HG02870 (cell line): ENCODE measurements around the gene NPPB.

ENCODE experiments used
- ATAC-seq: cut with Tn5 transposase; IDR thresholded peaks from one replicate; pipeline ENCODE4 v1.9.1; 2021; ENCODE audit warnings: mild to moderate bottlenecking, moderate library complexity; ENCODE audit not compliant: unreplicated experiment

The NPPB gene

DNA sequence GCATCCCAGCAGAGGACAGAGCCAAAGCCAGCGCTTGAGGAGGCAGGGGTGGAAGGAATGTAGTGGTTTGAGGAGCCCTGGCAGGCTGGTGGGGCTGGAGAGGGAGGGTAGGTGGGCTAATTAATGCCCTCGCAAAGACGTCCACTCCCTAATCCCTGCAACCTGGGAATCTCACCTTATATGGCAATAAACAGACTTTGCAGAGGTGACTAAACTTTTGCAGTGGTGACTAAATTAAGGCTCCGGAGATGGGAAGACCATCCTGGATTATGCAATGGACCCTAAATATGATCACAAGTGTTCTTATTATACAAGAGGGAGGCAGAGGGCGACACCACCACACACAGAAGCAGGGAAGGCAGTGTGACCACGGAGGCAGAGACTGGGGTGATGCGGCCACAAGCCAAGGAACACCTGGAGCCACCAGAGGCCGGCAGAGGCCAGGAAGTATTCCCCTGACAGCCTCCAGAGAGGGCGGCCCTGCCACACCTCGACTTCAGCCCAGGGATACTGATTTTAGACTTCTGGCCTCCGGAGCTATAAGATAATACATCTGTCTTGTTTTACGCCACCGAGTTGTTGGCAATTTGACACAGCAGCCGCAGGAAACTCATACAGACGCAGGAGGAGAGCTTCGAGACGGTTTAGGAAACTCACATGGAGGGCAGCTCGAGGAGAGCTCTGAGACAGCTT lies 23.1 kb upstream of the NPPB start:
- ATAC-seq: no peak

DNA sequence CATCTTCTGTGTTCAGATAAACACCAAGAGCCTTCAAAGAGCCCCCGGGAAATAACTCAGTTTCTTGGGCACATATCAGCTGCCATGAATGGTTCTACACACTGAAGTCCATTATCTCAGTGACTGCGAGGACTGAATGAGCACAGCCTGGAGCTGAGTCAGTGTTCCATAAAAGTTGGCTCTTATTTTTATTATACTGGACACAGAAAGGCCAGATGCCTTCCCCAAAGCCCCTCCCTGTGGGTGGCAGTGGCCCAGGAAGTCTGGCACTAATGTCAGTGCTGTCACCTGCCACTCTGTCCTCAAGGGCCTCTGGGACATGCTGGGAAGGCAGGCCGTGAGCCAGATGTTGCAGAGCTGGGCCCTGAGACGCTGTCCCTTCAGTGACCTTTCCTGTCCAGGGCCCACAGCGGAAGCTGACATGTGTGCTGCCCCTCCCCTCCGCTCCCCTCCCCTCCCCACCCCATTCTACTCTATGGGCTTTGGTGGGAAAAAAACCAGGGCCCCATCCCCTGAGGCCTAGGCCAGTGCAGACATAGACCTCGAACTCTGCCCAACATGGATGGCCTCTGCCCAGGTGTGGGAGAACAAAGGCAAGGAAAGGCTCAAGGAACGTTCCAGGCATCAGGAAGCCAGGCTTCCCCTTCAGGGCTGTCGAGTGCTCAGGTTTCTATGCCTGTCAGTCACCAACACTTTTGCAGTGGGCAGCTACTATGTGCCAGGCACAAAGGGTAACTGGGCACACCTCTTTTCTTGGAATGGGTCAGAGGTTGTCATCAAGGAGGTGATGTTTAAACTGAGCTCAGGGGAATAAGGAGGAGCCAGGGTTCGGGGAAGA lies 22.4 kb upstream of the NPPB start:
- ATAC-seq: no peak

DNA sequence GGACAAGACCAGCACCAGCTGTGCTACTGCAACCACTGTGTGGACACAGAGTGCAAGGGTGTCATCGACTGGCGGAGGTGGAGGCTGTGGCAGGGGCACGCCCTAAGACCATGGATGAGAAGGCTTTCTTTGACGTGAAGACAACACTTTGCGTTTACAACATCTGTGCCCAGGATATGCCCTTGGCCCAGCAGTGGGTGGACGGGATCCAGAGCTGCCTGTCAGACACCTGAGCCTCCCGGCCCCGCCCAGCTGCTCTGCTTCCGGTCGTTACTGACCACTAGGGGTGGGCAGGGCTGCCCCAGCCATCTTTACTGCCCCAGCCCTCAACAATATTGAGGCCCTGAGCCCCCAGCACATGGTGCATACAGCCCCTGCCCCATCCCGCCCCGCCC lies 21.4 kb upstream of the NPPB start:
- ATAC-seq: no peak

GRCh38 chr1:11879311-11880180 lies 20.8 kb upstream of the NPPB start:
- ATAC-seq: no peak

GRCh38 chr1:11878891-11879190 lies 20.1 kb upstream of the NPPB start:
- ATAC-seq: no peak

DNA sequence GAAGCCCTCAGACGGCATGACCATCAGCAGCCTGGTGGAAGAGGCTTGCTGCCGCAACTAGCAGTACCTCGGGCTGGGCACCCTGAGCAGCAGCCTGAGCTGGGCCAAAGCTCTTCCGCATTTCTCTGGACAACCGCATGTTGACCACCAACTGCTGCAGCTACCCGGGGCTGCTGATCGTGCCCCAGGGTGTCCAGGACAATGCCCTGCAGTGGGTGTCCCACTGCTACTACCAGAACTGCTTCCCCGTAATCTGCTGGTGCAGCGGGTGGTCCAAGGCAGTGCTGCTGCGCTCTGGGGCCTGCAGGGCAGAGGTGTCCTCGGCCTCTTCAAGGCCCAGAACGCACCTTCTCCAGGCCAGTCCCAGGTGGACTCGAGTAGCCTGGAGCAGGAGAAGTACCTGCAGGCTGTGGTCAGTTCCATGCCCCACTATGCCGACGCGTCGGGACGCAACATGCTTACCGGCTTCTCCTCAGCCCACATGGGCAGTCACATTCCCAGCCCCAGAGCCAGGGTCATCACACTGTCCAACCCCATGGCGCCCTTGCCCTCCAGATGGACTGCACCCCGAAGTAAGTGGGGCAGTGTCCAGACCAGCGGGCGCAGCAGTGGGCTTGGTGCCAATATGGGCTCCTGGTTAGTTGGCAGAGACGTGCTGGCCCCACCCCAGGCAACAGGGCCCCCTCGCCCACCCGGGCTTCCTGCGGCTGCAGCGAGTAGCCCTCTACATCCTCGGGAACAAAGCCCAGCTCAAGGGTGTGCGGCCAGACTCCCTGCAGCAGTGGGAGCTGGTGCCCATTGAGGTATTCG lies 19.5 kb upstream of the NPPB start:
- ATAC-seq: no peak

DNA sequence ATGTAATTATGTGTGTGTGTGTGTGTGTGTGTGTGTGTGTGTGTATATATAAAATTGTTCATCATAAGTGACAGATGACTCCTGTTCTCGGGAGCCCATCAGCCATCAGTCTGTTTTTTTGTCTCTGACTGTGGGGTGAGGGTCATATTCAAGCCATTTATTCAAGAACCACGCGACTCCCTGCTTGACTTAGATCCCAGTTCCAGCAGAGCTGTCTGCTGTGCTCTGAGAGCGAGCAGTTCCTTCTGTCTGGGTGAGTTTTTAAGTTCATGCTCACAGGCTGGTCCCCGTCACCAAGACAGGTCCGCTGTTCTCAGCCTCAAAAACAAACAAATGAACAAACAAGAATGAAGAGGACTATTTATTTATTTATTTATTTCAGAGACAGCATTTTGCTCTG lies 18.3 kb upstream of the NPPB start:
- ATAC-seq: no peak

GRCh38 chr1:11875094-11875493 lies 16.3 kb upstream of the NPPB start:
- no peak for ATAC-seq

DNA sequence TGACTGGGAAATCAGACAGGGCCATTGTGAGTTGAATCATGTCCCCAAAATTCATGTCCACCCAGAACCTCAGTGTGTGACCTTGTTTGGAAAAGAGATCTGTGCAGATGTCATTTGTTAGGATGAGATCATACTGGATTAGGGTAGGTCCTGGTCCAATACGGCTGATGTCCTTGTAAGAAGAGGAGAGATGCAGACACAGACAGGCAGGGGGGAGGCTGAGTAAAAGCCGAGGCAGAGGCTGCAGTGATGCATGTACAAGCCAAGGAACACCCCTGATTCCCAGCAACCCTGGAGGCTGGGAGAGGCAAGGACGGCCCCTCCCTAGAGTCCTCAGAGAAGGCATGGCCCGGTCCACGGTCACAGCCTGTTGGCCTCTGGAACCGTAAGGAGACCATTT lies 15.9 kb upstream of the NPPB start:
- ATAC-seq: no peak

- no peak for ATAC-seq
Observed at GRCh38 chr1:11874258-11874562, 15.5 kb upstream of the NPPB start.

GRCh38 chr1:11873395-11874257 lies 14.9 kb upstream of the NPPB start:
- no peak for ATAC-seq

DNA sequence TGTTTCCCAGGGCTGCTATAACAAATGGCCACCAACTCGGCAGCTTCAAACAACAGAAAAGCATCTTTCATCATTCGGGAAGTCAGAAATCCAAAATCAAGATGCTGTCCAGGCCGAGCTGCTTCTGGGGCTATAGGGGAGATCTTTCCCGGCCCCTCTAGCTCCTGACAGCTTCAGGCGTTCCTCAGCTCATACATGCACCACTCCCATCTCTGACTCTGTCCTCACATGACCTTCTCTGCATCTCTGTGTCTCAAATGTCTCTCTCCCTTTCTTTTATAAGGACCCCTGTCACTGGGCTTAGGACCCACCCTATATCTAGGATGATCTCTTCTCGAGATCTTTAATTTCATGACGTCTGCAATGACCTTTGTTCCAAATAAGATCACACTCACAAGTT lies 13.8 kb upstream of the NPPB start:
- no peak for ATAC-seq

DNA sequence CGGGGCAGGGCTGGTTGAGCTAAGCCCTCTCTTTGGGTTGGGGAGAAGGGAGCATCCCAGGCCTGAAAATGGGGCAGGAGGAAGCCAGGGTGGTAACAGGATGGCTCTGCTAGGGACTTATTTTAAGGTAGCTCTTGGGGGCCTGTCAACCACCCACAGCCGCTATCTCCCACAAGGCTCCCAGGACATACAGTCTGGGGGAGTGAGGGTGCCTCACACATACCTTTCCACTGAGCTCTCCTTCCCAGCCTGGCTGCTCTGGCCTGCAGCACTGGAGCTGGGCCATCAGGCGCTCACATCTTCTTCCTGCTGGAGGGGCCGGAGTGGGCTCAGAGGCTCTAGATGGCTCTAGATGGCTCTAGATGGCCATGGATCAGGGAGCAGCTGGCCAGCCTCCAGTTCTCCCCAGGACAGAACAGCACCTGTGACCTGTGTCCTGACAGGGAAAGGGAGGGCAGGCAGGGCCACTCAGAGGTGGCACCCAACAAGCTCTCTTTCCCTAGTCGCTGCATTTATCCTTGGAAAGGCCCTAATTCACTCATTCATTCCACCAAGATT lies 11.0 kb upstream of the NPPB start:
- ATAC-seq: no peak

GRCh38 chr1:11869104-11869503 lies 10.4 kb upstream of the NPPB start:
- no peak for ATAC-seq

GRCh38 chr1:11868331-11868980 lies 9.7 kb upstream of the NPPB start:
- no peak for ATAC-seq

DNA sequence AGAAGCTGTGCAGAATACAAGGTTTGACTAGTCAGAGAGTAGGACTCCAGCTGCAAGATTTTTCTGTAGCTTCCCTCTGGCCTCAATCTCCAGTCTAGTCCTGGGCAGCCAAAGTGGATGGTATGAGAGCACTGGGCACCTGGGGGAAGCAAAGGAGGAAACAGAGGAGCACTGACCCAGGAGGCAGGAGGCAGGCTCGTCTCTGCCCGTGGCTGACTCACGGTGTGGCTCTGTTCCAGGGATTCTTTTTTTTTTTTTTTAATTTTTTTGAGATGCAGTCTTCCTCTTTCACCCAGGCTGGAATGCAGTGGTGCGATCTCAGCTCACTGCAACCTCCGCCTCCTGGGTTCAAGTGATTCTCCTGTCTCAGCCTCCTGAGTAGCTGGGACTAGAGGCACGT lies 4.1 kb upstream of the NPPB start:
- no peak for ATAC-seq

- ATAC-seq: no peak
Observed at GRCh38 chr1:11860587-11860986, 1.8 kb upstream of the NPPB start.

GRCh38 chr1:11860083-11860482 lies 1.3 kb upstream of the NPPB start:
- ATAC-seq: no peak
